COLO668 (cell line): ENCODE measurements around the gene DNAL4.

Experiments used
- DNase-seq: peaks from one replicate; lab custom pipeline; 2025; ENCODE audit not compliant: unreplicated experiment; lab: John Stamatoyannopoulos, UW

DNAL4 gene

GRCh38 chr22:38788021-38788816 is 5.7 kb downstream of the DNAL4 start:
- DNase-seq, result no peak

DNA sequence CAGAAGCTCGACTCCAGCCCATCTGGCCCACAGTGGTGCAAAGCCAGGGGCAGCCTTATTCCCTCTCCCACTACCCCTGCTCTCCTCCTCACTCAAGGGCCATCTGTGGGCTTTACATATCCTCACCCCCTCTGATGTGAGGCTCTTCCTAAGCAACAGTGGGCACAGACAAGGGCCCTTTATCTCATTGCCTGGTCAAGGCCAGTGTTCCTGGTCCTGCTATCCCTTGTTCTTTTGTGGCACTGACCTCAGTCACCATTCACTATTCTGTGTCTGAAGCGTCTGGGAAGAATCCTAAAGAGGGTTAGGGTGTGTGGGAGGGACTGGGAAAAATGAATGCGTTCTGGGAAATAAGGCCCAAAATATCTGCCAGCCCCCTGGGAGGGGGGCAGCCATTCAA is 7.3 kb downstream of the DNAL4 start:
- DNase-seq, result no peak

DNA sequence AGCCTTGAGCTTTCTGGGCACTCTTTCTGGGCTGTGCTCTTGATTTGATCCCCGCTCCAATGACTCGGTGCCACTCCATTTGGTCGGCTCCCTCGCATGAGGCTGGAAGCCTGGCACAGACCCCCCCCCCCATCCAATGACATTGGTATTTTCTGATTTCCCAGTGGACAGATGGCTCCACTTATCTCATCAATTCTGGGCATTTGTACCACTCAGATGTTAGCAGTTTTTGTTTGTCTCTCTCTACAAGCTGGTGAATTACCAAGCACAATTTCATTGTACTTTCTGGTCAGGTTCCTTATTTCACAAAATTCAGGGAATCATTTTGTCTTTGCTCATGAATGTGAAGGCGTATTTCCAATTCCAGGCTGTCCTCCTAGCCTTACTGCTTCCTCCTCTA is 9.1 kb downstream of the DNAL4 start:
- no peak for DNase-seq

GRCh38 chr22:38784035-38784434 is 9.9 kb downstream of the DNAL4 start:
- DNase-seq, result no peak

- DNase-seq, result no peak
Observed at GRCh38 chr22:38783095-38783615, 10.8 kb downstream of the DNAL4 start.

DNA sequence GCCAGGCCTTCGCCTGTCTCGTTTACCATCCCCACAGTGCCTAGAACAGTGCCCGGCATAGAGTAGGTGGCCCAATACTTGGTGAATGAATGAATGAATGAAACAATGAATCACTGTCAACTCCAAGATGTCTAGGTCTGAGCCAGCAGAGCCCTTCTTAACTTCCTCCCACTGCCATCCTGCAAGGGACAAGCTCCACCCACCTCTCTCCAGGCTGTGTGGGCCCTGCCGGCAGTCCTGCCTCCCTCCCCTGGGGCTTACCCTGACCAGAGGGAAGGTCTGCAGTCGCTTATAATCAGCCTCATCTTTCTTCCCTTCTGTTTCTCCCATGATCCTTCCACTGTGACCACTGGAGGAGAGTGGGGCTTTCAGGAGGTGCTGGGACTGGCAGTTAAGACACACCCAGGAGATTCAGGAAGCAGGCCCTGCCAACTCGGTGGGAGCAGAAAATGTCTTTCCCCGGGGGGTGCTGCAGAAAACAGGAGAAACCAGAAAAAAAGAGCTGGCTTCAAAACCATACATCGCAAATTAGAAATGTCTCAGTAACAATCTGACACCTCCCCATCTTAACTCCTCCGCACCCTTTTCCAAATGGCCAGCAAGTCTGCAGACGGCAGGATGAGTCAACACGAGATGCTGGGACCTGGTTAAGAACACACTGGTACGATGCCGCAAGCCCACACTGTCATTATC is 11.4 kb downstream of the DNAL4 start:
- DNase-seq, result no peak

DNA sequence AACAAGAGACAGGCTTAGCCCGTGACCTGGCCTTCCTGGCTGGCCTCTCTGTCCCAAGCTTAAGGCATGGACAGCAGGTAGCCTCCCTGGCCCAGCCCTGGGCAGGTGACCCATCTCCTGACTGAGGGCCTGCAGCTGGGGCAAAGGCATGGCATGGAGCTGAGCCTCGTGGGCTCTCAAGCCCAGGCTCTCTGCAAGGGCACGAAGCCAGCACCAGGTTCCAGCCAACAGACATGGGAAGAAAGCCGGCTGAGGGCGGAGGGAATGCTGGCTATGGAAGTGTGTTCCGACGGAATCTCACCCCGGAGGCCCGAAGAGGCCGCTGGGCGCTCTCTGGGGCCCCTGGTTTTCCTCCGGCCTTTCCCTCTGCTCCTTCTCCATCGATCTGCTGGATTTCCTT is 12.9 kb downstream of the DNAL4 start:
- DNase-seq, result no peak

DNA sequence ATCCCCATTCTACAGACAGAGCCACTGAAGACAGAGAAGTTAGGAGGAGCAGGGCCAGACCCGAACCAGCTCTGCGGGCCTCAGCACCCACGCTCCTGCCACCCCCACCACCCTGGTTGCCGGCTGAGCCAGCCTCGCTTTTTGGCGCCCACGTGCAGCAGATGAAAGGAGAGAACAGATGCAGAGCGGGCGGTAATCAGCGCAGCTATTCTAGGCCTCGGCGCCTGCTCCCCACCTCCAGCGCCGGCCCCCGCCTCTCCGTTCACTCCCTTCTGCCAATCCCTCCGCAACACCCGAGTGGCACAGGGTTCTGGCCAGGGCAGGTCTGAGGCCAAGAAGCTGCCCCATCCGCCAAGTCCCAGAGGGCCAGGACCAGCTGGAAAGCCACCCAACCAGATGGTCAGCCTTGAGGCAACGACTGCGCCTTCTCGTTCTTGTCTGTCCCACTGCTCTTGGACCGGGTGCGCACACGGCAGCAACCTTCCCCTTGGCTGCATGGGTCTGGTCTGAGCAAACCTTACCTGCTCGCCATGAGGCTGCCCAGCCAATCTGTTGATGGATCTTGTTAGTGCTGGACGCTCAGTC is 16.8 kb downstream of the DNAL4 start:
- no peak for DNase-seq

DNA sequence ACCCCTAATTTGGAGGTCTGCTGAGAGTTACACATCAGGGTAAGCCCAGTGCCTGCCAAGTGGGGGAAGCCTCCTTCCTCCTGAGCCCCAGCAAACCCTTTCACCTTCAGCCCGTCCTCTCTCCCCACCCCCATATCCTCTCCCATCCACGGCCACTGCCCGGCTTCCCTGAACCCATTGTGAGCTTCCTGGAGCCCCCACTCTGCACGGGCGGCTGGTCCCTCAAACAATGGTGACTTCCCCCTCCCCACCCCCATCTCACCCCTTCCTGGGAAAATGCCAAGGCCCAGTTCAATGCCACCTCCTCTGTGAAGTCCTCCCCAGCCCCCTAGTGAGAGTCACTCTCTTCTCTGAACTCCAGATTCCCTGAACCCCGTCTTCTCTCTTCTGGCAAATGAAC is 17.9 kb downstream of the DNAL4 start:
- no peak for DNase-seq

GRCh38 chr22:38775656-38776055 is 18.3 kb downstream of the DNAL4 start:
- DNase-seq, result no peak

- no peak for DNase-seq
Observed at GRCh38 chr22:38774496-38775166, 19.3 kb downstream of the DNAL4 start.

DNA sequence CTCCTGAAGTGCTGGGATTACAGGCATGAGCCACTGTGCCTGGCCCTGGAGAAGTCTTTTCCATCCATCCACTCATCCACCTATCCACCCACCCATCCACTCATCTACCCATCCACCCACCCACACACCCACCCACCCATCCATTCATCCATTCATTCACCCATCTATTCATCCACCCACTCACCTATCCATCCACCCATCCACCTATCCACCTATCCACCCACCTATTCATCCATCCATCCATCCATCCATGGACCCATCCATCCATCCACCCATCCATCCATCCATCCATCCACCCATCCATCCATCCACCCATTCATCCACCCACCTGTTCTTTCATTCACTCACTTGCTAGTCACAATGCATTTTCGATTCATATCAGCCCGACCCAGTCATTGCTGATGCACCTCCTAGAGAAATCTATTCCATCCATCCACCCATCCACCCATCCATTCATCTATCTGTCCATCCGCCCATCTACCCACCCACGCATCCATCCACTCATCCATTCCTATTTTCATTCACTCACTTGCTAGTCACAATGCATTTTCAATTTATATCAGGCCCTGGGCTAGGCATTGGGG is 20.5 kb downstream of the DNAL4 start:
- DNase-seq, result no peak

- no peak for DNase-seq
Observed at GRCh38 chr22:38772623-38772873, 21.4 kb downstream of the DNAL4 start.

- DNase-seq, result no peak
Observed at GRCh38 chr22:38770257-38770949, 23.5 kb downstream of the DNAL4 start.

- DNase-seq, result no peak
Observed at GRCh38 chr22:38768036-38768435, 25.9 kb downstream of the DNAL4 start.

DNA sequence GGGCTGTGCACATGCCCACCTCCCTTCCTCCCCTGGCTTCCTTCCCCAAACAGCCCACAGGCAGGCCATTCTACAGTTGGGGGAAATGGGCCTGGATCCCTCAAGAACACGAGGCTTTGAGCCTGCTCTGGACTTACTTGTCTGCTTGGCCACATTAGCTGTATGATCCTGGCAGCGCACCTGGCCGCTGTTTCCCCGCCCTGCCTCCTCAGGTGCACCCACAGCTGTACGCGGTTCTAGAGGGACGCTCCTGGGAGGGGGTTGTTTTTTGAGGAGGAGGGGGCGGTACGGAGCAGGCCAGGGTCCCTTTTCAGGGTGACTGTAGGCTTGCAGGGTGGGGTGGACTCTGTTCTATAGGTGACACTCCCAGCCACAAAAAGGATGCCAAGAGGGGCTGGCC is 26.6 kb downstream of the DNAL4 start:
- DNase-seq, result no peak

DNA sequence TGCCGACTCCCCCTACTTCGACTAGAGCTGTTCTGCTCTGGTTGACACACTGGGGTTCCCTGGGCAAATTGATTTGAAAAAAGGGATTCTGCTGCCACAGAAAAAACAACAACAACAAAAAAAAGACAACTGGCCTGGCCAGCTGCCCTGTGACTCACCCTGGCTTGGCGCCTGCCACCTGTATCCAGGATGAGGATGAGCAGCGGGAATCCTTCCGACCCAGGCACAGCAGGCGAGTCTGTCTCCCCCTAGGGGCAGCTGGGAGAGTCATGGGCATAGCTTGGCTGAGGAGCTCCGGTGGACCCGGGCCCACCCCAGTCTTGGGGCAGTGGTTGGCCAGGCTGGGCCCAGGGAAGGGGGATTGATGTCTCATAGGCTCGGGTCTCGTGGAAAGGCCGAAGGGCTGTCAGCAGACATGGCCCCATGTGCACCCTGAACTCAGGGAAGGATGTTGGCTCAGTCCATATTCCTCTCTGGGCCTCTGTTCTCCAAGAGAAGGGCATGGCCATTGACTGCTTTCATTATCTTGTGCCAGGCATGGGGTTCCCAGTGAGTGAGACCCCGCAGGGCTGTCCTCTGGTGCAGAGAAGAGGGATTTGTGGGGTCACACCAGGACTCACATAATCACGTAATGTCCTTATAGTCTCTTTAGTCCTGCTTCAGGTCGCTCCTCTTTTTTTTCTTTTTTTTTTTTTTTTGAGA is 27.7 kb downstream of the DNAL4 start:
- DNase-seq, result peak; percentile 84

GRCh38 chr22:38762551-38762983 is 31.4 kb downstream of the DNAL4 start:
- no peak for DNase-seq

- peak; percentile 38 for DNase-seq
Observed at GRCh38 chr22:38761202-38762162, 32.5 kb downstream of the DNAL4 start.
